Measurements from ENCODE around the gene TRMT1L.

GRCh38 chr1:185105121-185105520 is 51.6 kb downstream of the TRMT1L start:
- TF ChIP-seq, protein P1, sequence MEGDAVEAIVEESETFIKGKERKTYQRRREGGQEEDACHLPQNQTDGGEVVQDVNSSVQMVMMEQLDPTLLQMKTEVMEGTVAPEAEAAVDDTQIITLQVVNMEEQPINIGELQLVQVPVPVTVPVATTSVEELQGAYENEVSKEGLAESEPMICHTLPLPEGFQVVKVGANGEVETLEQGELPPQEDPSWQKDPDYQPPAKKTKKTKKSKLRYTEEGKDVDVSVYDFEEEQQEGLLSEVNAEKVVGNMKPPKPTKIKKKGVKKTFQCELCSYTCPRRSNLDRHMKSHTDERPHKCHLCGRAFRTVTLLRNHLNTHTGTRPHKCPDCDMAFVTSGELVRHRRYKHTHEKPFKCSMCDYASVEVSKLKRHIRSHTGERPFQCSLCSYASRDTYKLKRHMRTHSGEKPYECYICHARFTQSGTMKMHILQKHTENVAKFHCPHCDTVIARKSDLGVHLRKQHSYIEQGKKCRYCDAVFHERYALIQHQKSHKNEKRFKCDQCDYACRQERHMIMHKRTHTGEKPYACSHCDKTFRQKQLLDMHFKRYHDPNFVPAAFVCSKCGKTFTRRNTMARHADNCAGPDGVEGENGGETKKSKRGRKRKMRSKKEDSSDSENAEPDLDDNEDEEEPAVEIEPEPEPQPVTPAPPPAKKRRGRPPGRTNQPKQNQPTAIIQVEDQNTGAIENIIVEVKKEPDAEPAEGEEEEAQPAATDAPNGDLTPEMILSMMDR (IDR thresholded peaks at IDR 0.05): no peak
- TF ChIP-seq POLR2A (IDR thresholded peaks at IDR 0.05): no peak
